ENCODE data around the gene PDSS2.

- no peak for TF ChIP-seq CTCF (IDR thresholded peaks at IDR 0.05; ENCODE audit: low read depth, low read length)
- TF ChIP-seq MYC (IDR thresholded peaks at IDR 0.05; ENCODE audit: low read depth, low read length), result no peak
Observed at GRCh38 chr6:107436881-107437280, 22.5 kb downstream of the PDSS2 start.
